ENCODE results near the gene CHAMP1.

CHAMP1 gene

GRCh38 chr13:114266241-114266640, 48.1 kb upstream of the CHAMP1 start:
- no peak for ATAC-seq
- TF ChIP-seq CSDC2 (CRISPR knock-in tag; IDR thresholded peaks at IDR 0.05) (no peak), ISL1 (CRISPR knock-in tag; IDR thresholded peaks at IDR 0.05) (no peak), ZNF70 (CRISPR knock-in tag; IDR thresholded peaks at IDR 0.05) (no peak), POU6F1 (CRISPR knock-in tag; IDR thresholded peaks at IDR 0.05; ENCODE audit: borderline replicate concordance, low read depth) (no peak), ZFP30 (CRISPR knock-in tag; IDR thresholded peaks at IDR 0.05) (no peak), RARB (CRISPR knock-in tag; IDR thresholded peaks at IDR 0.05) (no peak), PATZ1 (CRISPR knock-in tag; IDR thresholded peaks at IDR 0.05; ENCODE audit: borderline replicate concordance) (no peak), CREB5 (CRISPR knock-in tag; IDR thresholded peaks at IDR 0.05; ENCODE audit: low read depth) (no peak), PPARA (CRISPR knock-in tag; IDR thresholded peaks at IDR 0.05; ENCODE audit: borderline replicate concordance) (no peak), TSHZ2 (CRISPR knock-in tag; IDR thresholded peaks at IDR 0.05) (no peak), ARNTL (CRISPR knock-in tag; IDR thresholded peaks at IDR 0.05; ENCODE audit: borderline replicate concordance, low read depth) (no peak), BACH2 (CRISPR knock-in tag; IDR thresholded peaks at IDR 0.05; ENCODE audit: borderline replicate concordance) (no peak), SNAI2 (CRISPR knock-in tag; IDR thresholded peaks at IDR 0.05) (no peak), TCF4 (CRISPR knock-in tag; IDR thresholded peaks at IDR 0.05; ENCODE audit: borderline replicate concordance) (no peak), ZFP3 (CRISPR knock-in tag; IDR thresholded peaks at IDR 0.05) (no peak)

GRCh38 chr13:114268344-114269280, 45.7 kb upstream of the CHAMP1 start:
- TF ChIP-seq ESRRG (CRISPR knock-in tag; IDR thresholded peaks at IDR 0.05) (no peak), ZFP30 (CRISPR knock-in tag; IDR thresholded peaks at IDR 0.05) (no peak), CREB5 (CRISPR knock-in tag; IDR thresholded peaks at IDR 0.05; ENCODE audit: low read depth) (no peak), ARNTL (CRISPR knock-in tag; IDR thresholded peaks at IDR 0.05; ENCODE audit: borderline replicate concordance, low read depth) (no peak), BACH2 (CRISPR knock-in tag; IDR thresholded peaks at IDR 0.05; ENCODE audit: borderline replicate concordance) (no peak), ZNF8 (CRISPR knock-in tag; IDR thresholded peaks at IDR 0.05) (no peak), CSRNP3 (CRISPR knock-in tag; IDR thresholded peaks at IDR 0.05) (no peak), SNAI2 (CRISPR knock-in tag; IDR thresholded peaks at IDR 0.05) (no peak), GLIS3 (CRISPR knock-in tag; IDR thresholded peaks at IDR 0.05) (no peak), CSDC2 (CRISPR knock-in tag; IDR thresholded peaks at IDR 0.05) (no peak), TCF4 (CRISPR knock-in tag; IDR thresholded peaks at IDR 0.05; ENCODE audit: borderline replicate concordance) (no peak), TSHZ2 (CRISPR knock-in tag; IDR thresholded peaks at IDR 0.05) (no peak)
- ATAC-seq = no peak
